HepG2 (cell line): ENCODE results near the gene KIF6. TPM values are rescaled to one million over a fixed set of nuclear protein-coding genes. Genes with fewer than 3 reads are reported as not detected.

Experiments
- ATAC-seq: fragments of 200-7000 bp; cut with Tn5 transposase; 3 replicates; pipeline ENCODE4 v1.9.1; 2020; ENCODE audit warnings: mild to moderate bottlenecking, moderate library complexity
- BruUV-seq: library from RNA; stranded (reverse); fragments of 400-500 nt; replicated peaks from 2 replicates; lab custom pipeline; 2021; lab: Mats Ljungman, UMichigan
- CTCF ChIA-PET: fragments of 300-600 bp; formaldehyde crosslinking; extraction: SDS; loops from one replicate; lab custom pipeline; 2021; ENCODE audit warnings: low total read pairs, inconsistent platforms, low intra/inter-chr PET ratio; lab: Yijun Ruan, JAX
- POLR2A ChIA-PET: fragments of 350-600 bp; sonication (Branson Sonifier 250); formaldehyde crosslinking; loops from one replicate; lab custom pipeline; 2020; ENCODE audit warnings: antibody characterized with exemption, inconsistent platforms; lab: Yijun Ruan, JAX
- DNase-seq: peaks from one replicate; pipeline ENCODE4 v3.0.0-alpha.2; 2015; ENCODE audit warnings: low spot score
- FAIRE-seq: peaks from 3 replicates; lab custom pipeline; 2011; peaks lifted over from hg19 to GRCh38; lab: Jason Lieb, UNC
- H2AFZ ChIP-seq: one replicate; pipeline ENCODE4 v1.6.1; 2011; ENCODE audit warnings: low read length, inconsistent platforms
- H3K27ac ChIP-seq: fragments of 300-600 bp; 3 replicates; pipeline ENCODE4 v1.8.0; 2011; ENCODE audit warnings: mixed run types, mild to moderate bottlenecking, mixed read lengths, low read length, inconsistent platforms; ENCODE audit not compliant: insufficient read depth; ENCODE audit errors: extremely low read length
- H3K27me3 ChIP-seq, 2 experiments: fragments of 200-600 bp in 1 of 2; 2 replicates in 1 of 2; 3 replicates in 1 of 2; pipeline versions ENCODE4 v1.6.0 to v1.8.0; 2011; ENCODE audit warnings: low read length in 2 of 2, mild to moderate bottlenecking in 2 of 2, moderate library complexity in 2 of 2, inconsistent platforms in 1 of 2; ENCODE audit not compliant: insufficient read depth in 2 of 2, control insufficient read depth in 1 of 2
- H3K36me3 ChIP-seq, 2 experiments: fragments of 200-600 bp in 1 of 2; replicated peaks in 1 of 2; 2 replicates in 1 of 2; 3 replicates in 1 of 2; pipeline versions ENCODE4 v1.5.1 to v1.8.0; 2011; ENCODE audit warnings: low read length in 2 of 2, inconsistent platforms in 1 of 2; ENCODE audit not compliant: insufficient read depth in 2 of 2, control insufficient read depth in 1 of 2
- H3K4me1 ChIP-seq: 2 replicates; pipeline ENCODE4 v1.5.1; 2012; ENCODE audit warnings: low read length, inconsistent platforms; ENCODE audit not compliant: insufficient read depth
- H3K4me2 ChIP-seq: 2 replicates; pipeline ENCODE4 v1.6.0; 2011; ENCODE audit warnings: low read depth, low read length, inconsistent platforms
- H3K4me3 ChIP-seq, 3 experiments: fragments of 200-600 bp in 1 of 3; sonication (generic), shearing (Covaris generic) in 1 of 3; replicated peaks in 1 of 3; 2 replicates each; pipeline ENCODE4 v1.5.1; 2011 to 2016; ENCODE audit warnings: low read length in 3 of 3, inconsistent platforms in 2 of 3, low read depth in 2 of 3, mild to moderate bottlenecking in 2 of 3, control low read depth in 1 of 3, mixed read lengths in 1 of 3; ENCODE audit not compliant: insufficient read depth in 1 of 3
- H3K79me2 ChIP-seq: one replicate; pipeline ENCODE4 v1.6.1; 2011; ENCODE audit warnings: low read length, inconsistent platforms; ENCODE audit not compliant: insufficient read depth
- H3K9ac ChIP-seq: 2 replicates; pipeline ENCODE4 v1.6.0; 2011; ENCODE audit warnings: mild to moderate bottlenecking, low read depth, low read length, inconsistent platforms; ENCODE audit not compliant: insufficient read depth
- H3K9me3 ChIP-seq: 2 replicates; pipeline ENCODE4 v1.5.1; 2012; ENCODE audit warnings: mild to moderate bottlenecking, low read length
- H4K20me1 ChIP-seq: 2 replicates; pipeline ENCODE4 v1.6.0; 2011; ENCODE audit warnings: inconsistent platforms, mild to moderate bottlenecking, low read length, moderate library complexity; ENCODE audit not compliant: insufficient read depth
- HIC2 ChIP-seq: sonication (generic); formaldehyde crosslinking; IDR thresholded peaks from 2 replicates; pipeline ENCODE4 v1.9.0; 2022; ENCODE audit warnings: low read depth, missing genetic modification reagents
- HOXA9 ChIP-seq: sonication (generic); formaldehyde crosslinking; IDR thresholded peaks from 2 replicates; pipeline ENCODE4 v1.8.1; 2022; ENCODE audit warnings: missing genetic modification reagents, mild to moderate bottlenecking, moderate library complexity, borderline replicate concordance
- PCBP1 ChIP-seq: fragments of 200-400 bp; formaldehyde crosslinking; IDR thresholded peaks from 2 replicates; pipeline ENCODE4 v1.6.1; 2017; ENCODE audit warnings: mild to moderate bottlenecking, low read depth, low read length, borderline replicate concordance
- SMAD9 ChIP-seq: sonication (generic); formaldehyde crosslinking; IDR thresholded peaks from 2 replicates; pipeline ENCODE4 v1.5.1; 2020; ENCODE audit warnings: mild to moderate bottlenecking, missing genetic modification reagents
- ZBTB34 ChIP-seq: sonication (generic); formaldehyde crosslinking; IDR thresholded peaks from 2 replicates; pipeline ENCODE4 v1.8.0; 2022; ENCODE audit warnings: mild to moderate bottlenecking, missing genetic modification reagents
- ZNF326 ChIP-seq: sonication (generic); formaldehyde crosslinking; IDR thresholded peaks from 2 replicates; pipeline ENCODE4 v1.4.0; 2020; ENCODE audit warnings: missing genetic modification reagents, borderline replicate concordance
- ZNF629 ChIP-seq: sonication (generic); formaldehyde crosslinking; conservative IDR thresholded peaks from 2 replicates; pipeline ENCODE4 v1.5.0; 2020; ENCODE audit warnings: missing genetic modification reagents
- ZNF687 ChIP-seq: sonication (generic); formaldehyde crosslinking; IDR thresholded peaks from 2 replicates; pipeline ENCODE4 v1.5.1; 2020; ENCODE audit warnings: mild to moderate bottlenecking, missing genetic modification reagents, moderate library complexity
- ZNF781 ChIP-seq: sonication (generic); formaldehyde crosslinking; IDR thresholded peaks from 2 replicates; pipeline ENCODE4 v1.5.1; 2020; ENCODE audit warnings: borderline replicate concordance, mild to moderate bottlenecking, missing genetic modification reagents; ENCODE audit errors: not compliant biosample characterization
- WGBS: methylation state at CpG from one replicate; pipeline ENCODE4 v1.1.6; 2017; ENCODE audit warnings: low lambda C conversion rate; 5-methylcytosine and 5-hydroxymethylcytosine counted together
- in situ Hi-C: cut with HindIII; loops from 2 replicates; pipeline ENCODE4 v1.10.0; 2017; ENCODE audit warnings: low pct_unique_long_range_greater_than_20kb; ENCODE audit not compliant: extremely low pct_ligation_motif_present
- intact Hi-C: fragments of 100-400 bp; cut with micrococcal nuclease; formaldehyde crosslinking; loops from one replicate; pipeline ENCODE4 v1.10.0; 2022; ENCODE audit not compliant: unreplicated experiment
- polyA plus RNA-seq, 8 experiments: library from polyadenylated mRNA; depleted of rRNA in 3 of 8; stranded (reverse) in 7 of 8; unstranded in 1 of 8; fragments of >200 nt; fragmentation: Illumina TruSeq in 4 of 8; extraction: Trizol in 4 of 8; gene quantifications; 2 replicates each; pipeline versions ENCODE4 v1.2.1 to v1.2.3, GENCODE V29; 2011 to 2016; ENCODE audit warnings: low read depth in 4 of 8, missing spikeins in 1 of 8, mixed read lengths in 1 of 8; ENCODE audit not compliant: insufficient read depth in 1 of 8
- total RNA-seq, 5 experiments: library from RNA; depleted of rRNA; stranded (reverse); fragments of >200 nt; fragmentation: Illumina TruSeq; extraction: Trizol; gene quantifications; 2 replicates each; pipeline ENCODE4 v1.2.3, GENCODE V29; 2016; ENCODE audit warnings: low read depth in 1 of 5
- TF ChIP-seq, protein P1 (sequence below): sonication (generic); formaldehyde crosslinking; IDR thresholded peaks from 2 replicates; pipeline ENCODE4 v1.8.1; 2023; ENCODE audit warnings: missing genetic modification reagents, inconsistent platforms, borderline replicate concordance
- TF ChIP-seq, protein P2 (sequence below): sonication (generic); formaldehyde crosslinking; IDR thresholded peaks from 2 replicates; pipeline ENCODE4 v1.4.0; 2020; ENCODE audit warnings: missing genetic modification reagents

Gene KIF6
- total and polyA plus RNA-seq, 2 of the 13 experiments (the other 11 are each of a cell fraction or from before 2014, with no cell fraction given), result 0.04 to 0.27 TPM

DNA sequence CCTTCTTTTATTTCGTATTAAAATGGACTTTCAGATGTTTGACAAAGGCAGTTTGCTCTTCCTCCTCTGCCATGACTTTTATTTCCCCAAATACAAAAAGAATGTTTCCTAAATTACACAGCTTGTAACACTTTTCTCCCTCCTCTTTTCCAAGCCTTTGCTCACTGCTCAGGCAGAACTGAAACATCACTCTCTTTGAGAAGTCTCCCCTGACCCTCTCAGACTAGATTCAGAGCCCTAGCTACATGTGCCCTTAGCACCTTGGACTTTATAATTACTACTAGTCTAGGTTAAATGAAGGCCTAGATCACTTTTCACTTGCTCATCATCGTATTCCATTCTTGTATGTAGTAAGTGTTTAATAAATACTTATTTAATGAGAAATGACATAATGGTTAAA, 8.5 kb upstream of the KIF6 start:
- no peak overlapping the region for H3K27ac ChIP-seq
- no peak overlapping the region for H2AFZ ChIP-seq
- no peaks in the 10 kb centered on the region for H3K36me3 ChIP-seq
- no peak overlapping the region for H3K4me3 ChIP-seq
- H3K4me1 ChIP-seq, result no peaks in the 10 kb centered on the region
- ATAC-seq (no peak), DNase-seq (no peak), FAIRE-seq (no peak)
- no peaks in the 10 kb centered on the region for H3K27me3 ChIP-seq
- ChIA-PET CTCF (no interaction called here), POLR2A (no interaction called here)
- no peaks in the 10 kb centered on the region for H4K20me1 ChIP-seq
- no peak overlapping the region for H3K4me2 ChIP-seq
- BruUV-seq, result no TSS peak
- H3K79me2 ChIP-seq, result no peaks in the 10 kb centered on the region
- WGBS, result 1% methylated on average over 2 of the region's 2 CpGs
- no peak overlapping the region for H3K9ac ChIP-seq
- in situ Hi-C loops (no loop called here), intact Hi-C loops (no loop called here)
- 0 out of 2 replicates have a peak, but pooled peaks cover 4% of the 10 kb centered on the region for H3K9me3 ChIP-seq
- no peak for TF ChIP-seq ZNF687
- TF ChIP-seq SMAD9, result no peak
- TF ChIP-seq, protein P1, sequence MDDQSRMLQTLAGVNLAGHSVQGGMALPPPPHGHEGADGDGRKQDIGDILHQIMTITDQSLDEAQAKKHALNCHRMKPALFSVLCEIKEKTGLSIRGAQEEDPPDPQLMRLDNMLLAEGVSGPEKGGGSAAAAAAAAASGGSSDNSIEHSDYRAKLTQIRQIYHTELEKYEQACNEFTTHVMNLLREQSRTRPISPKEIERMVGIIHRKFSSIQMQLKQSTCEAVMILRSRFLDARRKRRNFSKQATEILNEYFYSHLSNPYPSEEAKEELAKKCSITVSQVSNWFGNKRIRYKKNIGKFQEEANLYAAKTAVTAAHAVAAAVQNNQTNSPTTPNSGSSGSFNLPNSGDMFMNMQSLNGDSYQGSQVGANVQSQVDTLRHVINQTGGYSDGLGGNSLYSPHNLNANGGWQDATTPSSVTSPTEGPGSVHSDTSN (CRISPR knock-in tag), result no peak
- TF ChIP-seq PCBP1, result no peak
- TF ChIP-seq HOXA9 (CRISPR knock-in tag), result no peak
- no peak for TF ChIP-seq ZBTB34 (CRISPR knock-in tag)
- TF ChIP-seq ZNF326 (CRISPR knock-in tag), result no peak
- no peak for TF ChIP-seq ZNF629 (CRISPR knock-in tag)
- TF ChIP-seq, protein P2, sequence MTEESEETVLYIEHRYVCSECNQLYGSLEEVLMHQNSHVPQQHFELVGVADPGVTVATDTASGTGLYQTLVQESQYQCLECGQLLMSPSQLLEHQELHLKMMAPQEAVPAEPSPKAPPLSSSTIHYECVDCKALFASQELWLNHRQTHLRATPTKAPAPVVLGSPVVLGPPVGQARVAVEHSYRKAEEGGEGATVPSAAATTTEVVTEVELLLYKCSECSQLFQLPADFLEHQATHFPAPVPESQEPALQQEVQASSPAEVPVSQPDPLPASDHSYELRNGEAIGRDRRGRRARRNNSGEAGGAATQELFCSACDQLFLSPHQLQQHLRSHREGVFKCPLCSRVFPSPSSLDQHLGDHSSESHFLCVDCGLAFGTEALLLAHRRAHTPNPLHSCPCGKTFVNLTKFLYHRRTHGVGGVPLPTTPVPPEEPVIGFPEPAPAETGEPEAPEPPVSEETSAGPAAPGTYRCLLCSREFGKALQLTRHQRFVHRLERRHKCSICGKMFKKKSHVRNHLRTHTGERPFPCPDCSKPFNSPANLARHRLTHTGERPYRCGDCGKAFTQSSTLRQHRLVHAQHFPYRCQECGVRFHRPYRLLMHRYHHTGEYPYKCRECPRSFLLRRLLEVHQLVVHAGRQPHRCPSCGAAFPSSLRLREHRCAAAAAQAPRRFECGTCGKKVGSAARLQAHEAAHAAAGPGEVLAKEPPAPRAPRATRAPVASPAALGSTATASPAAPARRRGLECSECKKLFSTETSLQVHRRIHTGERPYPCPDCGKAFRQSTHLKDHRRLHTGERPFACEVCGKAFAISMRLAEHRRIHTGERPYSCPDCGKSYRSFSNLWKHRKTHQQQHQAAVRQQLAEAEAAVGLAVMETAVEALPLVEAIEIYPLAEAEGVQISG (CRISPR knock-in tag), result no peak
- TF ChIP-seq ZNF781 (CRISPR knock-in tag), result no peak
- TF ChIP-seq HIC2 (CRISPR knock-in tag), result no peak
